Activated naive CD4-positive, alpha-beta T cell treated with anti-CD3 and anti-CD28 coated beads, Interleukin-2, amount 50 U/mL, for 16 hours (primary cell): ENCODE measurements around the gene BCAS1.

Experiments
- DNase-seq: peaks from one replicate; pipeline ENCODE4 v3.0.0-alpha.2; 2020

BCAS1 gene, protein sequence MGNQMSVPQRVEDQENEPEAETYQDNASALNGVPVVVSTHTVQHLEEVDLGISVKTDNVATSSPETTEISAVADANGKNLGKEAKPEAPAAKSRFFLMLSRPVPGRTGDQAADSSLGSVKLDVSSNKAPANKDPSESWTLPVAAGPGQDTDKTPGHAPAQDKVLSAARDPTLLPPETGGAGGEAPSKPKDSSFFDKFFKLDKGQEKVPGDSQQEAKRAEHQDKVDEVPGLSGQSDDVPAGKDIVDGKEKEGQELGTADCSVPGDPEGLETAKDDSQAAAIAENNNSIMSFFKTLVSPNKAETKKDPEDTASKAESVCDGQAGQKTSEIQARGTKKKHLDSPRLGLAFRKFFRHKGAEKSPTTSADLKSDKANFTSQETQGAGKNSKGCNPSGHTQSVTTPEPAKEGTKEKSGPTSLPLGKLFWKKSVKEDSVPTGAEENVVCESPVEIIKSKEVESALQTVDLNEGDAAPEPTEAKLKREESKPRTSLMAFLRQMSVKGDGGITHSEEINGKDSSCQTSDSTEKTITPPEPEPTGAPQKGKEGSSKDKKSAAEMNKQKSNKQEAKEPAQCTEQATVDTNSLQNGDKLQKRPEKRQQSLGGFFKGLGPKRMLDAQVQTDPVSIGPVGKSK

DNA sequence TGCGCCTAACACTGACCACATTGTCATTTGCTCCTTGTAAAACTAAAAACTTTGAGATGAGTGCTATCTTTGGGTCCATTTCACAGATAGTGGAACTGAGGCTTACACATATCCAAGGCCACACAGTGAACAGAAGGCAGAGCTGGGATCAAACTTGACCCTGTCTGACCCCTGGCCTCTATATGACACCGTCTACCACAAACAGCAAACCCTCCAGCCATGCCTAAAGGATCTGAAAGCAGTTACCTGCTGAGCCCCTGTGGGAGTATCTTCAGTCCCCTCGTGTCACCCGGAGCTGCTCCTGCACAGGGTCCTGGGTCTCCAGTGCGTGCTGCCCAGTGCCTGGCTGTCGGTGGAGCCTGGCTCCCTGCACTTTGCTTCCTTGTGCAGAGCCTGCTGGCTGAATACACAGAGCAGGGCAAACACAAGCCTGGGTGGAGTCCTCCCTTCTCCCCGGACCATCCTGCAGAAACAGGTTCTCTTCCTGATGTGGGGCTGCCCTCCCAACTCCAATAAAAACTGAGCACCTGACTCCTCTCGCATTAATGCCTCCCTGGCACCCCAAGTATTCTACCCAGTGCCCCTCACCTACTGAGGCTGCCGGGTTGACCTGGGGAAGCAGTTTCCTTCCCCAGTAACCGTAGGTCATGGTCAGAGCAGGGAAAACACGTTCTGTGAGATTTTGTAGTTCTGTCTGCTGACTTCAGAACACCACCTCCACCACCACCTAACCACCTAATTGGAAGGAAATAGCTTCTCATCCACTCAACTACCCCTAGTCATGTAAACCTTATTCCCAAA is at the start of gene BCAS1:
TSS of gene BCAS1 (minus strand) at position 408 of the 801 bp plus-strand sequence. CDS start 11,876 bp downstream, outside the sequence.
- DNase-seq: no peak

DNA sequence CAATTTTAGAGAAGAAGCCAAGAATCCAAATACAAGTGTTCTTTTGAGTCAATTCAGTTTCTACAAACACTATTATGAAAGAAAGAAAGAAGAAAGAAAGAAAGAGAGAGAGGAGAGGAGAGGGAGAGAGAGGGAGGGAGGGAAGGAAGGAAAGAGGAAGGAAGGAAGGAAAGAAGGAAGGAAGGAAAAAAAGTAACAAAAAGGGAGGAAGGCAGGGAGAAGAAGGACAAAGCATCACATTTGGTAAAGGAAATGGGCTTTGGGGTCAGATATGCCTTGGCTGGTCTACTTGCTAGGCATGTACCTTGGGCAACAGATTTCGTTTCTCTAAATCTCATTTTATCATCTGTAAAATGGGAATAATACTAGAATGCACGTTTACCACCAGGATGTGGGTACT is 49.4 kb upstream of the BCAS1 start:
- DNase-seq: no peak

DNA sequence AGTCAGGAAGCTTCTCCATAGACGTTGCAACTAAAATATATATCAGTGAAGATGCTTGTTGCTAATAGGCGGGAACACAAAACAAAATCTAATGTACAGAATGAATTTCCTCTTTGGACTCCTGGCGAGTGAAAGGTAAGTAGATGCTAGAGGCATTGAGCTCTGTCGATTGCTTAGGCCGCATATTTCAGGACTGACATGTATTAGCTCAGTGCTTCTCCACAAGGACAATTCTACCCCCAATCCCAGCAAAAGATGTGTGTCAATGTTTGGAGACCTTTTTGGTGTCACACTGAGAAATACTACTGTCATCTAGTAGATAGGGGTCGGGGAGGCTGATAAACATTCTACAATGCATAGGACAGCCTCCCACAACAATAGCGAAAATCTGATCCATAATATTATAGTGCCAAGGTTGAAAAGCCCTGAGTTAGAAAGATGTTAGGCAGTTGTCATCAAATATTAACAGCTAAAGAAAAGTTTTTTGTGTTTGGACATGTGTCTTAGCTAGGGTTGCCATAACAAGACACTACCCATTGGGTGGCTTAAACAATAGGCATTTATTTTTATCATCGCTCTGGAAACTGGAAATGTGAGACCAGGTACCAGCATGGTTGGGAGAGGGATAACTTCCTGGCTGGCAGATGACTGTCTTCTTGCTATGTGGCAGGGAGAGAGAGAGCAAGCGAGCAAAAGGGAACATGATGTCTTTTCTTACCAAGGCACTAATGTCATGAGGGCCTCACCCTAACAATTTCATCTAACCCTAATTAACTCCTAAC is 48.0 kb upstream of the BCAS1 start:
- no peak for DNase-seq

DNA sequence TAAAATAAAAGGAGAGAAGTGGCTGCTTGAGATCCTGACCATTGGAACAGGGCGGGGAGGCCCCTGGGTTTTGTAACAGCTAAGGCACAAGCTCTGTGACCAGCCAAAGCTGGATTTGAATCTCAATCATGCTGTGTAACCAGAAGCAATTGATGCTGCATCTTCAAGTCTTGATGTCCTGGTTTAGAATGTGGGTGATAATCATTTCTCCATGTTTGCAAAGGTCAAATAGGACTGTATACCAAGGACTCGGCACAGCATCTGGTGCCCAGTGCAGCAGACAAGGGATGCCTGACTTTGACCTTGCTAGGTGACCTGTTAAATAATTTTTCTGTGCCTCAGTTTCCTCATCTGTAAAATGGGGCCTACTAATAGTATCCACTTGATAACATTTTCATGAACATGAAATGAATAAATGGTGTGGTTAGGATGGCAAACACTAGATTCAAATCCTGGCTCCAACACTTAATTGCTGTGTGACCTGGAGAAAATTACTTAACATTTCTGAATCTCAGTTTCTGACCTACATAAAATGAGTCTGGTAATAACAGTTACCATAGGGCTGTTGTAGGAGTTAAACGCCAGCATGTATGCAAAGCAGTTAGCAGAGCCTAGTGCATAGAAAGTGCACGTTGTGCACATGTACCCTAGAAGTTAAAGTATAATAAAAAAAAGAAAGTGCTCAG is 46.3 kb upstream of the BCAS1 start:
- DNase-seq: no peak

DNA sequence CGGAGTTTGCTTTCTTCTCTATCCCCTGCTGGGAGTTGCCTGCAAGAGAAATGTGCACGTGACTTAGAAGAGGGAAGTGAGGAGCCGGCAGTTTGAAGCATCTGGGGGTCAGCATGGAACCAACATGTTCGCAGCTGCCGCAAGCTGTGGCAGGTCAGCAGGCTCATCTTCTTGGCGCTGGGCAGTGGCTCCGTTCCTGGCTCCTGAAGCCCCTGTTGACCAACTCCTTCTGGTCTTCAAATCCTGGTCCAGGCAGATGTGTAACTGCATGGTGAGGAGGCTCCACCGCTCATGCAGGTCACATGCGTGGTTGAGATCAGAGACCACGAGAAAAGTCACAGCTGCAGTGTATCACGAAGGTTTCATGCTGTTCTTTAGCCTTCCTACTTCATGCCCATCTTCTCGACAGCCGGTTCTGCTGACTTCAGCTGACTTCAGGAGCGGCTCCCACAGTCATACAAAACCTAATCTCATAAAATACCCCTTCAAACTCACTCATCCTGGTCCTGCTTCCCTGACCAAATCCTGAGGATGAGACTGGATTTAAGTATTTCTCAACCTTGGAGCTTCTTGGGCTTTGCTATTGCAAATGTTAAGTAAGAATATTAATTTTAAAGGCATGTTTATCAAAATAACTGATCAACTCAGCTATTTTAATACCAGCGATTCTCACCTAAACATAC is 44.9 kb upstream of the BCAS1 start:
- DNase-seq: no peak

DNA sequence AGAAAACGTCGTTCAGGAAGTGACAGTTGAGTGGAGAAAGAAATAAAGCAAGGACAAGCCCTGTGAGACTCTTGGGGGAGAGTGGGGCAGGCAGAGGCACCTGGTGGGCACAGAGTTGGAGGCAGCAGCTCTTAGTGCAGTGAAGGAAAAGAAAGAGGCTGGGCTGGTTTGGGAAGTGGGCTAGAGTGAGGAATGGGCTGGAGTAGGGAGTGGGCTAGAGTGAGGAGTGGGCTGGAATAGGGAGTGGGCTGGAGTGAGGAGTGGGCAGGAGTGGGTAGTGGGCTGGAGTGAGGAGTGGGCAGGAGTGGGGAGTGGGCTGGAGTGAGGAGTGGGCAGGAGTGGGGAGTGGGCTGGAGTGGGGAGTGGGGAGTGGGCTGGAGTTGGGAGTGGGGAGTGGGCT is 43.7 kb upstream of the BCAS1 start:
- DNase-seq: no peak

DNA sequence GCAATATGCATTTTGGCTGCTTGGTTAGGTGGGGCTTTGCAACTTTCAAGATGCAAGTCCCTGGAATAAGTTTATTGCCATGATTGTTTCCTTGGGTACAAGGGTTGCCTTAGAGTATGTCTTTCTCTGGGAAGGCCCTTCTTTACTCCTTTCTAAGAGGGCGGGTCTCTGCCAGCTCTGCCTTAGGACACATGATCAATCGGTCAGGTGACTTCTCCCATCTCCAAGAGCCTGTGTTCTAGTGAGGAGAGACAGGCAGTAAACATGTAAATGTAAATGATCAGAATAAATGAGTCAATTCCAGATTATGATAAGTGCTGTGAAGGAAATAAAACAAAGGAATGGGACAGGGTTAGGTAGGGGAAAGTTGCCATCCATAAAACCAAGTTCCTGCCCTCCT is 43.2 kb upstream of the BCAS1 start:
- no peak for DNase-seq

DNA sequence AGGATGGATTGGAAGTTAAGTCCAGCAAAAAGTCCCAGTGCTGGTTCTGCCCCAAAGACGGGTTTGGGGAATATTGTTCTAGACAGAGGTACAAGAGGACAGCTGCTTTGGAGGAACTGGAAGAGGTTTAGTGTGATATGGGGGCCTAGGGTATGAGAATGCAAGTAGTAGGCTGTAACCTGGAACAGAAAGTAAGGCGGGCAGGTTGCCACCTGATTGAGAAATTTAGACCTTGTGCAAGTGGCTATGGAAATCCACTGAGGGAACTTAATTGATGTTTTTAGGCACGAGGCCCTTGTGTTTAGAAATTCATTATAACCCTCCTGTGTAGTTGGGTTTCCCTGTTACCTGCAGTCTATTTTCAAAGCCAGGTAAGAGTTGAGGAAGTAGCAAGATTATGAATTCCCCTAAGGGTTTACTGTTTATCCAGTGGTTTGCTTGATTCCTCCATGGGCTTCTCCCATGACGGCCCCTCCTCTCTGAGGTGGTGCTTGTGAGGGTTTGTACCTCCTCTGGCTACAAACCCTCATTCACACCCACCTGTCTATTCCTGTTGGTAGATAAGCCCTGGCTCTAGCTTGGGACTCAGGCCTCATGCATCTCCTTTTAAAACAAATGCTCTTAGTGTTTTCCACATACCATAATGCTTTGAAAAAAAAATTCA is 42.0 kb upstream of the BCAS1 start:
- no peak for DNase-seq

DNA sequence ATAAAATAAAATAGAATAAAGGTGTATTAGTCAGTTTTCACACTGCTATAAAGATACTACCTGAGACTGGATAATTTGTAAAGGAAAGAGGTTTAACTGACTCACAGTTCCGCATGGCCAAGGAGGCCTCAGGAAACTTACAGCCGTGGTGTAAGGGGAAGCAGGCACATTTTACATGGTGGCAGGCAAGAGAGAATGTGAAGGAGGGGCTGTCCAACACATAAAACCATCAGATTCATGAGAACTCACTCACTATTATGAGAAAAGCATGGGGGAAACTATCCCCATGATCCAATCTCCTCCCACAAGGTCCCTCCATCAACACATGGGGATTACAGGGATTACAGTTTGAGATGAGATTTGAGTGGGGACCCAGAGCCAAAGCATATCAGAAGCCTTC is 41.1 kb upstream of the BCAS1 start:
- DNase-seq: no peak

DNA sequence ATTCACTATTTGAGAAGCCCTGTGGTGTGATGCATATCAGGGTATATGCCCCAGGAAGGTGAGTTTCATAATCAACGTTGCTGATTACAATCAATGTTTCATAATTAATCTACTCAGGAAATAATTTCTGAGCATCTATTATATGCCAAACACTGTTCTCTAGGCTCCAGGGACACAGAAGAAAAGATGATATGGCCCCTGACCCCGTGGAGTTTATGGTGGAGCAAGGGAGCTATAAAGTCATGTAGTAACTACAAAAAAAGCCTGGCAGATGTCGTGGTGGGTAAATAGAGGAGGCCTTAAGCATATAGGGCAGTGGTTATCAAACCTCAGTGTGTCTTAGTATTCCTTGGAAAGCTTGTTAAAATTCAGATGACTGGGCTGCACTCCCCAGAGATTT is 40.1 kb upstream of the BCAS1 start:
- no peak for DNase-seq

DNA sequence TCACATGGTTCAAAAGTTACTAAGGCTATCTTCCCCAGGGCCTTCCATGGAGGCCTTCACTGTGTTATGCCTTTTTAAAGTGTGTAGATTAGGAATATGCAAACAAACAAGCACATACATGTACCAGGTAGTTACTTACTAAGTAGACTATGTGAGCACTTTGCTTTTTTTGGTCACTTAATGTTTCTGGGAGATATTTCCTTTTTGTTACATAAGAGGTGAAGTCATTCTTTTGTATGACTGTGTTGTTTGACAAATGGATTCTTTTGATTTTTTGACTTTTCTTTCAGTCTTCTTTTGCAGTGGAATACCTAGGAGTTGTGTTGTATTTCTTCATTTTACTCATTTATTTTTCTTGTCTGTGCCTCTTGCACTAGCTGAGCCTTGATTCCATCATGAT is 39.6 kb upstream of the BCAS1 start:
- no peak for DNase-seq

DNA sequence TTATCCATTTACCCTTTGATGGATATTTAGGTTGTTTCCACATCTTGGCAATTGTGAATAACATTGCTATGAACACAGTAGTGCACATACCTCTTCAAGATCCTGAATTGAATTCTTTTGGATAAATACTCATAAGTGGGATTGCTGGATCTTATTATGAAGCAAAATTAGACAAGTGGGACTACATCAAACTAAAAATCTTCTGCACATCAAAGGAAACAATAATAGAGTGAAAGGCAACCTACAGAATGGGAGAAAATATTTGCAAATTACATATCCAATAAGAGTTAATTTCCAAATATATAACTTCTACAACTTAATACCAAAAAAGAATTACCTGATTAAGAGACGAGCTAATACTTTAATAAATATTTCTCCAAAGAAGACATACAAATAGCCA is 38.4 kb upstream of the BCAS1 start:
- no peak for DNase-seq

DNA sequence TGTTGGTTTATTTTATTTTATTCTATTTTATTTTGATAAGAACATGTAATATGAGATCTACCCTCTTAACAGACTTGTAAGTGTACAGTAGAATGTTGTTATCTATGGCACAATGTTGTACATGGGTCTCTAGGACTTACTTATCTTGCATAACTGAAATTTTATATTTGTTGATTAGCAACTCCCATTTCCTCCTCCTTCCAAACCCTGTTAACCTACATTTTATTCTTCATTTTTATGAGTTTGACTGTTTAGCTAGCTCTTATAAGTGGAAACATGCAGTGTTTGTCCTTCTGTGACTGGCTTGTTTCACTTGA is 37.9 kb upstream of the BCAS1 start:
- no peak for DNase-seq

DNA sequence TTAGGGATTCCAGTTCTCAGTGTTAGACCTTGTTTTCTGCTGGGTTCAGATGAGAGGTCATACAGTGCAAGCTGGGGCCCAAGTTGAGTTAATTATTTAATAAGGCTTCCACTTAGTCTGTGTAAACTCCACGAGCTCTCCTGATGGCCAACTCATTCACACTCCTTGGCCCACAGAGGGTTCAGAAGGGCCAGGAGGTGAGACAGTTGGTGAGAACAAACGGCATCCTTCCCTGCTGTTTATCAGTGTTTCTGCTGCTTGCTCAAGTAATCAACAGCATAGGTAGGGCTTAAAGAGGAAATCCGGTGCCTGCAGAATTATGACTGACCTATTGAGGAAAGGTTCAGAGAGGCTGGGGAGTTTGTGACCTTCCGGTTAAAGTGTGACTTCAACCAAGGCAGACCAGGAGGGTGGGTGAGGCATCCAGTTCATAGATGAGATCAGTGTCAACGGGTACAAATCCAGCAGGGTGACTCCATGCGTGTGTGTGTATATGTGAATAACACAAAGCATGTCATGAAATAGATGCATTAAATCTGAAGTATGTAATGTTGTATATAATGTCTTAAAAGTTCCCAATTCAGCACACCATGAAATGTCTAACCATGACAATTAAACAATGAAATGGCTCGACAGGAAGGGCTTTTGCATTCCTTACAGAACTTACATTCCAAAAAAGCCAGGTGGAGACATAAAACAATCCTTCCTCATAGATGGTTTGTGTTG is 37.4 kb upstream of the BCAS1 start:
- no peak for DNase-seq

DNA sequence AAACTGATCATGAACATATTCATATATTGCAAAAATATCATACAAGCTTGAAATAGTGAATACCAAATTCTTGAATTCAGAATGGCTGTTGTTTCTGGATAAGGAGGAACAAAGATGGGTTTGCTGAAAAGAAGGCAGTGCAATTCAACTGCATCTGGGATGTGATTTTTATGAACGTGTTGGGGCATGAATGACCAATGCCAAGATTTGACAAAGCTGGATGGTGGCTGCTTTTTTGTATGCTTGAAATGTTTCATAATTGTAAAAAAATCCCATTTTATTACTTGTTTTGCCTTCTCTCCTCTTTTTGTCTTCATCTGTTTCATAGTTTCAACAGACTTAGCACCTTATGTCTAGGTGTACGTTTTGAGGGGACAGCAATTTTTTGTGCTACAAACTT is 36.8 kb upstream of the BCAS1 start:
- no peak for DNase-seq

DNA sequence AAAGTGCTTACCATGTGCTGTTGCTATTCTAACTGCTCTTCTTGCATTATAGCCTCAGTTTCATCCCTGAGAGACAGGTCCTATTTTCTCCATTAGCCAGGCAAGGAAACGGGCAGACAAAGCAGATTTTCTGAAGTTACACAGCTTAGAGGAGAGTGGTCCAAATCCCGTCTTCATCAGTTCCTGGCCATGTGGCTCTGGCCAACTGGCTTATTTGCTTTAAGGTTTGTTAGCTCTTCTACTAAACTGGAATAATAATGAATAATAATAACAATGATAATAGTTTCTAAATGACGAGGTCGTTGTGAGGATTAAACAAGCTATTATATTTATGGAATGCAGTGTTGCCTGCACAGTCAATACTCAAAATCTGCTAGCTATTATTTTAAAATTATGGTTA is 35.8 kb upstream of the BCAS1 start:
- no peak for DNase-seq

DNA sequence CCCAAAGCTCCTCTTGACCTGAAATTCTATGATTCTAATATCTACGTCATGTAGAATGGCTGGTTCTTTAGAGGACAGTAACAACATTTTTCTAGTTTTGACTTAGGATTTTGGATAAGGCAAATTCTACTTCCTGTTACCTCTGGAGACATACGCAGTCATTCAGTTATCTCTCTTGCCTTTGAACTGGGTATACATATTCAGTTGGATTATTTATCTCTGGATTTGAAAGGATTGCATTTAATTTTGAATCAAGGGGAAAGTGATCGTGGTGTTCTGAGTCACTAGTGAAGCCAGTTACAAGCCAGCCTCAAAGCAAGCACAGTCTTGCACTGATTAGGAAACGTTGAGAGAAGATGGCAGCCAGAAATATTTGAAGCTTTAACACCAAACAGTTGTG is 35.3 kb upstream of the BCAS1 start:
- no peak for DNase-seq

DNA sequence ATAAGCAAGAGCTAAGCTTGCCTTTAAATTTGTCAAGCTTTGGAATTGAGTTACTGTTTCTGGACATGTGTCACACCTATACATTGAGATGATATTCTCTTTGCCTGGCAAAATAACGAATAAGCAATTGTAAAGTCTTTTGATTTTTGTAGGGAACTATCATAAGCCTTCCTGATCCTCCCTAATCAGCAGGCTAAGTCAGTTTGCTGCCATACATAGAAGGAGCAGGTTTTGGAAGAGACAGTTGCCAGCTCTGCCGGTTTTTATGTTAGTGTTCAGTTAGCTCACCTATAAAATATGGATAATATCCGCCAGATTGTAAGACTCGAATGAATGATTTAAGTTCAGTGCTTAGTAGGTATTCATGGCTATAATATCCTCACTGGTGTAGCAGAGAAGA is 34.4 kb upstream of the BCAS1 start:
- DNase-seq: no peak

DNA sequence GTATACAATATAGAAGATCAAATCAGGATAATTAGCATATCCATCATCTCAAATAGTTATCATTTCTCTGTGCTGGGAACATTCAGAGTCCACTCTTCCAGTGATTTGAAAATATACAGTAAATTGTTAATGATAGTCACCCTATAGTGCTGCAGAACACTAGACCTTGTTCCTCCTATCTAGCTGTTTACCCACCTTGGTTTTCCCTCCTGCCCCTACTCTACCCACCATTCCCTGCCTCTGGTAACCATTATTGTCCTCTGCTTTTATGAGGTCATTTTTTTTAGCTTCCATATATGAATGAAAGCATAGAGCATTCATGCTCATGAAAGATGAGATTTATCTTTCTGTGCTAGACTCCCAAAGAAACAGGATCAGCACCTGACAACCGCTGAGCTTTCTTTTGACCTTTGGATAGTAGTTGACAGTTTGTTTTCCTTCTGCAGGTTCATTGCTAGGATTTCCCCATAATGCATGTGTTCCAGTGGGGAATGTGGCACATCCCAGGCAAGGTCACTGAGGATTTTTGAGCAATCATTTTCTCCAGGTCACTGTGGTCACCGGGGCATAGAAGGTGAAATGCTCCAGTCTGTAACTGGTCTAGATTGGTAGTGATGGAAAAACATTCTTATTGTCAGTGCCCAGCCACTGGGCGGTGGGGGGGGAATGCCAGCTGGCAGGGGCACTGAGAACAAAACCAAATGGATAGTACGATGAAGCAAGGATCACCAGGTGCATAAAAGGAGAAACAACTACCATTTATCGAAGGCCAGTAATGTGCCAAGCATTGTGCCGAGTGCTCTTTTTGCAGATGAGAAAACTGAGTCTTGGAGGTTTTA is 33.6 kb upstream of the BCAS1 start:
- no peak for DNase-seq
